OCI-M2 (cell line): ENCODE results near the gene RMC1.
A peak's percentile ranks its signal among the peaks of the same experiment; 100 is the strongest.
"Not testable (repeated sequence)": the region's sequence is repeated elsewhere in the genome, so short reads cannot be mapped to it uniquely, and the experiment has no call there.

Source experiments
- DNase-seq: peaks from one replicate; lab custom pipeline; 2025; ENCODE audit not compliant: unreplicated experiment; lab: John Stamatoyannopoulos, UW

RMC1 gene

GRCh38 chr18:23495723-23496440 is 7.4 kb upstream of the RMC1 start:
- no peak for DNase-seq

GRCh38 chr18:23498117-23498516 is 5.2 kb upstream of the RMC1 start:
- DNase-seq, result no peak

- peak; percentile 23 for DNase-seq
These were observed 4.4 kb upstream of the RMC1 start for GRCh38 chr18:23498877-23499276.

GRCh38 chr18:23499291-23499781 is 4.0 kb upstream of the RMC1 start:
- no peak for DNase-seq

- DNase-seq, result no peak
These were observed 1.7 kb upstream of the RMC1 start for GRCh38 chr18:23501626-23502025.

GRCh38 chr18:23502516-23503037 is 734 bp upstream of the RMC1 start:
- no peak for DNase-seq

GRCh38 chr18:23503963-23504344 is 643 bp downstream of the RMC1 start:
- DNase-seq, result no peak

- DNase-seq, result no peak
These were observed 1.4 kb downstream of the RMC1 start for GRCh38 chr18:23504720-23505119.

- DNase-seq, result no peak
These were observed 3.1 kb downstream of the RMC1 start for GRCh38 chr18:23506393-23506792.

GRCh38 chr18:23510923-23511322 is 7.6 kb downstream of the RMC1 start:
- not testable (repeated sequence) for DNase-seq

GRCh38 chr18:23512216-23512615 is 8.9 kb downstream of the RMC1 start:
- DNase-seq, result not testable (repeated sequence)

GRCh38 chr18:23512641-23513040 is 9.3 kb downstream of the RMC1 start:
- DNase-seq, result no peak

GRCh38 chr18:23515911-23516546 is 12.7 kb downstream of the RMC1 start:
- peak; percentile 9 for DNase-seq

- no peak for DNase-seq
These were observed 16.4 kb downstream of the RMC1 start for GRCh38 chr18:23519734-23520133.

- no peak for DNase-seq
These were observed 18.0 kb downstream of the RMC1 start for GRCh38 chr18:23521271-23521670.

- no peak for DNase-seq
These were observed 18.6 kb downstream of the RMC1 start for GRCh38 chr18:23521907-23522306.

GRCh38 chr18:23523429-23524212 is 20.3 kb downstream of the RMC1 start:
- no peak for DNase-seq

- no peak for DNase-seq
These were observed 20.9 kb downstream of the RMC1 start for GRCh38 chr18:23524213-23524707.

GRCh38 chr18:23526501-23527063 is 23.3 kb downstream of the RMC1 start:
- DNase-seq, result no peak

GRCh38 chr18:23528580-23529472 is 25.5 kb downstream of the RMC1 start:
- DNase-seq, result no peak
